SU-DHL-6 (cell line): Measurements from ENCODE around the gene TEX9.

Experiments used
- H2AFZ ChIP-seq: fragments of 200-600 bp; sonication (generic); 2 replicates; pipeline ENCODE4 v1.6.1; 2014; ENCODE audit warnings: low read depth, mild to moderate bottlenecking, moderate library complexity, mixed read lengths, antibody characterized with exemption, low read length; ENCODE audit not compliant: severe bottlenecking
- H3F3A ChIP-seq: fragments of 200-600 bp; shearing (Covaris generic); 2 replicates; pipeline ENCODE4 v1.6.0; 2016; ENCODE audit warnings: antibody characterized with exemption, mild to moderate bottlenecking; ENCODE audit not compliant: insufficient read depth
- H3K27ac ChIP-seq: fragments of 200-600 bp; sonication (generic); 2 replicates; pipeline ENCODE4 v1.5.1; 2016; ENCODE audit warnings: low read depth, mild to moderate bottlenecking, low read length, moderate library complexity, mixed read lengths
- H3K27me3 ChIP-seq: fragments of 200-600 bp; sonication (generic), shearing (Covaris generic); 2 replicates; pipeline ENCODE4 v1.6.0; 2014; ENCODE audit warnings: mild to moderate bottlenecking, low read length
- H3K36me3 ChIP-seq: fragments of 200-600 bp; sonication (generic); 2 replicates; pipeline ENCODE4 v1.6.1; 2014; ENCODE audit warnings: mild to moderate bottlenecking, low read length, mixed read lengths
- H3K4me2 ChIP-seq: fragments of 300-600, 200-600 bp; shearing (Covaris generic), sonication (generic); 2 replicates; pipeline ENCODE4 v1.6.0; 2014; ENCODE audit warnings: low read length, low read depth, mild to moderate bottlenecking; ENCODE audit not compliant: poor library complexity, severe bottlenecking
- H3K4me3 ChIP-seq: fragments of 200-600 bp; sonication (generic); 2 replicates; pipeline ENCODE4 v1.5.1; 2014; ENCODE audit warnings: antibody characterized with exemption, low read length, mild to moderate bottlenecking, mixed read lengths; ENCODE audit not compliant: insufficient read depth, poor library complexity, severe bottlenecking
- H3K79me2 ChIP-seq: fragments of 200-600 bp; sonication (generic); 2 replicates; pipeline ENCODE4 v1.6.1; 2014; ENCODE audit warnings: mild to moderate bottlenecking, low read length, moderate library complexity; ENCODE audit not compliant: insufficient read depth
- H3K9ac ChIP-seq: fragments of 200-600 bp; sonication (generic); 2 replicates; pipeline ENCODE4 v1.7.0; 2014; ENCODE audit warnings: mild to moderate bottlenecking, low read length
- H3K9me2 ChIP-seq: fragments of 200-600 bp; sonication (generic); replicated peaks from 2 replicates; pipeline ENCODE4 v1.6.1; 2014; ENCODE audit warnings: low read length; ENCODE audit not compliant: insufficient read depth
- H3K9me3 ChIP-seq: fragments of 200-600 bp; sonication (generic); 2 replicates; pipeline ENCODE4 v1.6.1; 2014; ENCODE audit warnings: low read length, mixed read lengths; ENCODE audit not compliant: insufficient read depth
- H4K20me1 ChIP-seq: fragments of 200-600 bp; sonication (generic); 2 replicates; pipeline ENCODE4 v1.6.1; 2014; ENCODE audit warnings: low read depth, mild to moderate bottlenecking, antibody characterized with exemption, low read length, moderate library complexity, mixed read lengths
- EZH2phosphoT487 ChIP-seq: fragments of 200-600 bp; sonication (generic), shearing (Covaris generic); conservative IDR thresholded peaks from 2 replicates; pipeline ENCODE4 v1.6.1; 2018; ENCODE audit warnings: mild to moderate bottlenecking, antibody characterized with exemption, low read length, moderate library complexity, mixed read lengths
- TF ChIP-seq, protein P1 (sequence below): fragments of 200-600 bp; sonication (generic); IDR thresholded peaks from one replicate; pipeline ENCODE4 v1.5.1; 2017; ENCODE audit warnings: antibody characterized with exemption, mild to moderate bottlenecking, low read length, moderate library complexity; ENCODE audit not compliant: insufficient read depth, poor library complexity, severe bottlenecking

The TEX9 gene

DNA sequence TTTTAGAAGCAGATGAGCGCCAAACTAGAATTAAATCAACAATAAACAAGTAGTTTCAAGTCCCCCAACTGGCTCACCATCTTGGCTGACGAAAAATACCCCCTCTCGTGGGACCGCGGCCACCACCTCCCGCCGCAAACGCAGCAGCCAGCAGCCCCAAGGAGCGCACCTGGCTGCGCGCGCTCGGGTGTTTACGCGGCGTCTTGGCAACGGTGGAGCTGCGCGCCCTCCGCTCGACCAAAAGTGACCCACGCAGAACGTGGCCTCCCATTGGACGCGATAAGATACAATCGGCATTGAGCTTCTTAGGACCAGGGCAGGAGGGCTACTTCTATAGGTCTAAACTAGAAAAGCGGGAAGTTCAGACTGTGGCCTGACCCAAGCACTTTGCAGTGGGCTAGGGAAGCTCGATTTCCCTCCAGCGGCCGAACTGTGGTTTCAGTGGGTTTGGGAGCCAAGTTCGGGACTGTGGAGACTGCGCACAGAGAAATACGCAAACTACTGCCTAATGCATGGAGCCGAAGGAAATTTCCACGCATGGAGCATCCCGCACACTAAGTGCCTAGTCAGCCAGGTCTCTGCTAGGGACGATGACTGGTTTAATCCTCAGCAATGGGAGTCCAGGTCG is 99.8 kb downstream of the TEX9 start, which contains the start of gene MNS1:
Gene MNS1 (minus strand): TSS at position 245 of the 628 bp plus-strand sequence. CDS start 165 bp downstream, at position 80.
- peak within 1 kb of the TSS; percentile 85 for H3K27ac ChIP-seq
- peak within 1 kb of the TSS; percentile 65 for H3K9ac ChIP-seq
- H3K79me2 ChIP-seq, result no peaks in the 10 kb centered on the region; the same call in 1 of the 2 replicates
- H3K36me3 ChIP-seq, result 0 out of 2 replicates have a peak, but pooled peaks cover 7% of the 10 kb centered on the region
- H3F3A ChIP-seq, result peaks cover 23% of the 10 kb centered on the region
- no peaks in the 10 kb centered on the region for H3K9me2 ChIP-seq
- H4K20me1 ChIP-seq, result no peaks in the 10 kb centered on the region
- H3K4me3 ChIP-seq, result peak within 1 kb of the TSS; percentile 70
- peak within 1 kb of the TSS; percentile 60 for H2AFZ ChIP-seq
- H3K4me2 ChIP-seq, result peak within 1 kb of the TSS; percentile 91
- TF ChIP-seq EZH2phosphoT487, result no peak
- TF ChIP-seq, protein P1, sequence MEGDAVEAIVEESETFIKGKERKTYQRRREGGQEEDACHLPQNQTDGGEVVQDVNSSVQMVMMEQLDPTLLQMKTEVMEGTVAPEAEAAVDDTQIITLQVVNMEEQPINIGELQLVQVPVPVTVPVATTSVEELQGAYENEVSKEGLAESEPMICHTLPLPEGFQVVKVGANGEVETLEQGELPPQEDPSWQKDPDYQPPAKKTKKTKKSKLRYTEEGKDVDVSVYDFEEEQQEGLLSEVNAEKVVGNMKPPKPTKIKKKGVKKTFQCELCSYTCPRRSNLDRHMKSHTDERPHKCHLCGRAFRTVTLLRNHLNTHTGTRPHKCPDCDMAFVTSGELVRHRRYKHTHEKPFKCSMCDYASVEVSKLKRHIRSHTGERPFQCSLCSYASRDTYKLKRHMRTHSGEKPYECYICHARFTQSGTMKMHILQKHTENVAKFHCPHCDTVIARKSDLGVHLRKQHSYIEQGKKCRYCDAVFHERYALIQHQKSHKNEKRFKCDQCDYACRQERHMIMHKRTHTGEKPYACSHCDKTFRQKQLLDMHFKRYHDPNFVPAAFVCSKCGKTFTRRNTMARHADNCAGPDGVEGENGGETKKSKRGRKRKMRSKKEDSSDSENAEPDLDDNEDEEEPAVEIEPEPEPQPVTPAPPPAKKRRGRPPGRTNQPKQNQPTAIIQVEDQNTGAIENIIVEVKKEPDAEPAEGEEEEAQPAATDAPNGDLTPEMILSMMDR, result no peak
- no peaks in the 10 kb centered on the region for H3K9me3 ChIP-seq
- no peaks in the 10 kb centered on the region for H3K27me3 ChIP-seq

DNA sequence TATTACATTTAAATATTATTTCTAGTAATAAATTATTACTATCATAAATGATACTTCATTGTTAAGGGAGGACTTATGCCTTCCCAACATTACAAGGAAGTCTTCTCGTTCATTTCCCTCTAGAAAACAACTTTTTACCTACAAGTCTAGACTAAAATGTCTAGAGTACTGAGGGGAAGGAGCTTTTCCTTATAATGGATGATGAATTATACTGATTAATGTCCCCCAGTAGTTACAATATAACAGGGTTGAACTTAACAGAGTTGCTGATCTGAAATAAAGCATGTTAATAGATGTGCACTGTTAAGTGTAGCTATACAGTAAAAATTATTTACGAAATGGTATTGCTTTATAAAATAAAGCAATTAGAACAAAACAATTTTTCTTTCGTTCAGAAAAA is 102.4 kb downstream of the TEX9 start:
- H3K9me3 ChIP-seq, result no peaks in the 10 kb centered on the region
- no peak overlapping the region for H3K4me3 ChIP-seq
- H4K20me1 ChIP-seq, result no peaks in the 10 kb centered on the region
- TF ChIP-seq EZH2phosphoT487, result no peak
- TF ChIP-seq, protein P1, result no peak
- H3K27me3 ChIP-seq, result no peaks in the 10 kb centered on the region
- H3K79me2 ChIP-seq, result no peaks in the 10 kb centered on the region
- peak overlapping the region; percentile 66 for H3K4me2 ChIP-seq
- H3F3A ChIP-seq, result peaks cover 22% of the 10 kb centered on the region
- 0 out of 2 replicates have a peak, but pooled peaks cover 4% of the 10 kb centered on the region for H3K36me3 ChIP-seq
- H3K9ac ChIP-seq, result peak overlapping the region; percentile 24; the same call in 1 of the 2 replicates
- H3K9me2 ChIP-seq, result no peaks in the 10 kb centered on the region
- peak overlapping the region; percentile 33 for H2AFZ ChIP-seq
- peak overlapping the region; percentile 7; the same call in 1 of the 2 replicates for H3K27ac ChIP-seq

DNA sequence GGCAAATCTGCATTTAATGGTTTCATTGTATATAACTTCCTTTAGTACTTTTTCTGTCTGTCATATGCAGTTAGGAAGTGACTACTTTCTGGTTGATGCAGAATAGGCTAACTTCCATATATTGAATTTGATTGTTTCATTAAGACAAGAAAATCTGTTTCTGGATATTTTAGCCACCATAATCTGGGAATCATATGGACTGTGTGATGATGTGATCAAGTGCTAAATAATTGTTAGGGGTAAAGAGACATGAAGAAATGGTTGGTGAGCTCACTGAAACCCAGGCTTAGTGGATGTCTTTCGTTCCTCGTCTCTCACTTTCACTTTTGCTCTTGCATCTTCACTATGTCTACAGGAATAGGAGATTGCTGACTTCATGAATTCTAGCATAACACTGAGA is 103.2 kb downstream of the TEX9 start:
- peak overlapping the region; percentile 24 for H3K9ac ChIP-seq
- H3K4me3 ChIP-seq, result peak overlapping the region; percentile 27
- no peaks in the 10 kb centered on the region for H3K79me2 ChIP-seq
- H3K9me2 ChIP-seq, result no peaks in the 10 kb centered on the region
- H3K4me2 ChIP-seq, result peak overlapping the region; percentile 66
- no peaks in the 10 kb centered on the region for H4K20me1 ChIP-seq
- peak overlapping the region; percentile 33 for H2AFZ ChIP-seq
- H3K27ac ChIP-seq, result peak overlapping the region; percentile 7; the same call in 1 of the 2 replicates
- peaks cover 15% of the 10 kb centered on the region; the same call in 1 of the 2 replicates for H3F3A ChIP-seq
- H3K27me3 ChIP-seq, result no peaks in the 10 kb centered on the region
- no peaks in the 10 kb centered on the region for H3K9me3 ChIP-seq
- no peak for TF ChIP-seq EZH2phosphoT487
- TF ChIP-seq, protein P1, result no peak
- no peaks in the 10 kb centered on the region for H3K36me3 ChIP-seq
